GM21526 (cell line): ENCODE measurements around the gene SS18L1.

ENCODE experiments used
- ATAC-seq: cut with Tn5 transposase; IDR thresholded peaks from one replicate; pipeline ENCODE4 v1.9.1; 2021; ENCODE audit warnings: moderate library complexity; ENCODE audit not compliant: unreplicated experiment, low FRiP score

Gene SS18L1

GRCh38 chr20:62208795-62209755 is 65.5 kb downstream of the SS18L1 start:
- ATAC-seq: no peak

DNA sequence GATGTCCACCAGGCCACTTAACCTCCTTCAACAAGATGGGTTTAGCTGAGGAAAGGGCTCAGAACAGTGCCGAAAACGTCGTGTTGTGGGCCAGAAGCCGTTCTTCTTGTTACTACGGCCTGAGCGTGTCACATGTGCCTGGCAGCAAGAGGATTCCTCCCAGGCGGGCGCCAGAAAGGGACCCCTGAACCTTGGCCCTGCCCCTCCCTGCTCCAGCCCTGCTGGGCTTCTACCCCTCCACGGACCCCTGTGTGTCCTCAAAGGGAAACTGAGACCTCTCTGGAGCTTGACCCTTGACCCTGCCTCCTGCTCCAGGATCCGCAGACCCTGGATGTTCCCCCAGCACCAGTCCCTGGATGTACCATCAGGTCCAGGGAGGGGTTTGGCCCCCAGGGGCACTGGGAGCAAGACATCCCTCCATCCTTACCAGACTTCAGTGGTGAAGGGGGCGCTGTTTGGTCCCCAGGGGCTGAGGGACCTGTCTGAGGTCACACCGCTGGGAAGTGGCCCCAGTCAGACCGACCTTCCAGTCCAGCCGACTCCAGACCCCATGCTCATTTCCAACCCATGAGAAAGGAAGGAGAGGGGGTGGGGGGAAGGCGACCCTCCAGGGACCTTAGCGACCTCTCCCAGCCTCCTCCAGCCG is 66.4 kb downstream of the SS18L1 start:
- ATAC-seq: no peak

DNA sequence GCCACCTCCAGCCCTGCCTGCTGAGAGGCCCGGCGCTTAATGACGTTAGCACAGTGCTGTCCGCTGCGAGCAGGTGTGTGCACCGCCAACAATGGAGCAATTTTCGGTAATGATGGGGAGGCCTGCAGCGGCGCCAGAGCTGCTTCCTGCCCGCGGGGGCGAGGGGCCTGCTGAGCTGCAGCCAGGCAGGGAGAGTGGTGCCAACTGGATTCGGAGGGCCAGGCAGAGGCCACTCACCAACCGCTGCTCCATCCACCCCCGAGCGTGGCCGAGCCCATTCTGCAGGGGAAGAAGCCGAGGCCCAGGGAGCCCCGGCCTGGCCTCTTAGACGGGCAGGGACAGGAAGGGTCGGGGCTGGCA is 66.9 kb downstream of the SS18L1 start:
- no peak for ATAC-seq

DNA sequence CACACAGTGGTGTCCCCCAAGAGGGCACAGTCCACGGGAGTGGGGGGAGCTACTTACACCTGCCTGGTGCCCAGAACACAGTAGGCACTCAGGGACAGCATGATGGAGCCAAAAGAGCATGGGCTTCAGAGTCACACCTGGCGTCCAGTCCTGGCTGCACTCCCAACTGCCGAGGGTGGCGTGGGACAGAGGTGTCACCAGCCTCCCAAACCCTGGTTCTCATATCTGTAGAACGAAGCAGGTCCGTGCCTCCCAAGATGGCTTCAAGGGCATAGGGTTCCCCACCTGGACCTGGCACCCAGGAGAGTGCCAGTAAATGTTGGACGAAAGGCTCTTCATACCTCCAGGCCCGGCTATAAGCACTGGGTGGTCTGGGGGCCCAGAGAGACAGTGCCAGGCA is 67.6 kb downstream of the SS18L1 start:
- ATAC-seq: no peak

- ATAC-seq: no peak
Measured at GRCh38 chr20:62211769-62212288, 68.3 kb downstream of the SS18L1 start.

- ATAC-seq: no peak
Measured at GRCh38 chr20:62212299-62212698, 68.7 kb downstream of the SS18L1 start.

GRCh38 chr20:62214067-62214466 is 70.5 kb downstream of the SS18L1 start:
- ATAC-seq: no peak

- no peak for ATAC-seq
Measured at GRCh38 chr20:62215020-62215990, 71.7 kb downstream of the SS18L1 start.

GRCh38 chr20:62215991-62216635 is 72.5 kb downstream of the SS18L1 start:
- no peak for ATAC-seq

DNA sequence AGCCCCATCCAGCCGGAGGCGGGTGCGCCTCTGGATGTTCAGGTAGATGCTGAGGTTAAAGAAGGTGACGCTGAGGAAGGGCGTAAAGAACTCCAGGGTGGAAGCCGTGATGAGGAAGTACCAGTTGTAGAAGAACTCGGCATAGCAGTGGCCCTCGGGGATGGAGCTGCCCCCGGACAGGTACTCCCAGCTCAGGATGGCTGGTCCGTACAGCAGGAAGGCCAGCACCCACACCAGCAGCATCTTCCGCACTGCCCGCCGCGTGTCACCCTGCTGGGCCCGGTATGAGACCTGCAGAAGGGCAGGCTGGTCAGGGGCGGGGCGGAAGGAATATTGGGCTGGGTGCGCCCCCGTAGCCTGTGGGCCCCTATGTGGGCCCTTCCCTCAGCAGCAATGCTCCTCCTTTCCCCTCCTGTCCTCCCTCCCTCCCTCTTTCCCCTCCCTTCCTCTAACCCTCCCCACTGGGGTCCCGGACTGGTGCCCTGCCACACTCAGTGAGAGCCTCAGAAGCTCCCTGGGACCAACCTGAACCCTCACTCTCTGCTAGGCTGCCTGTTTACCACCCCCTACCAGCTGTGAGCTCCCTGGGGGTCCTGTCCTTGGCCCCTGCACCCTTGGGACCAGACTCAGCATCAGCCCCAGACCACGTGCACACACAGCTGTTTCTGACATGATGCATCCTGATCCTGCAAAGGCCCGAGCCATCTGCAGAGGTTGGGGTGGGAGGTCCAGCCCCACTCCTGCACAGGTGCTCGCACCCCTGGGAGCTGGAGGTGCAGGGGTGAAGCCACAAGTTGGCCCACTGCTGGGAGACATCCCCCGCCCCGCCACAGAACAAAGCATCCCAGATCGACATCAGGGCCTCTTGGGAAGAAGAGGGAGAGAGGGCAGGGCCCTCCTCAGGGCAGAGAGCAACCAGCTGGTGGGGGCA is 73.3 kb downstream of the SS18L1 start:
- no peak for ATAC-seq

DNA sequence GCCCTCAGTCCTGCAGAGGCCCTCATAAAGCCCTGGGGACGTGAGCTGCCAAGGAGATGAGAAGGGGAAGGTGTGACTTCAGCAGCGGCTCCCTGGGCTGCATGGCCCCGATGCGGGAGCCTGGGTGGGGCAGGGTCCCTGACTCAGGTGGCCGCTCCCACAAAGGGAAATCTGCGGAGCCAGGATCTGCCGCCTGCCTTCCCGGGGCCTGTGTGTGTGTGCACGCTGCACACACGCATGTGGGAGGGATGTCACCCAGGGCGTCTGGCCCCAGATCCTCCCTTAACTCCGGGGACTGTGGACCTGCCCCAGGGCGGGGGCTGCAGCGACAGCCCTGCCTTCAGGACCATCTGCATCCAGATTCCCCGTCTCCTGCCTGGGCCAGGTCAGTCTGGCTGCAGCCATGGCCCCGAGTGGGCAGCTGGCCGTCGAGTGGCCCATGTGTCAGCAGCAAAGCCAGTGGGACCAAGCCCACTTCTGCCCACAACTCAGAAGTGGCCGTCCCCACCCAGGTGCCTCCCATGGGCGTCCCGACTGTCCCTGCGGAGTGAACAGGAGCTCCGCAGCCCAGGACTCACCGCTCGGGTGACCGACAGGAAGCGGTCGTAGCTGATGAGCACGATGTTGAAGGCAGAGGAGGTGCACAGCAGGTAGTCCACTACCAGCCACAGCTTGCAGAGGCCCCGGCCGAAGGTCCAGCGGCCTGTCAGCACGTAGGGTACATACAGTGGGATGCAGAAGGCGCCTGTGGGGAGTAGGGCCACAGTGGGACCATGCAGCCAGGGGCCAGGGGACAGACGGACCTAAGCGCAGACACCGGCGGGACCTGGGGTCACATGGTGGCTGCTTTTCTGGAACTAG is 74.6 kb downstream of the SS18L1 start:
- ATAC-seq: no peak

GRCh38 chr20:62219101-62219991 is 75.8 kb downstream of the SS18L1 start:
- ATAC-seq: no peak

- ATAC-seq: no peak
Measured at GRCh38 chr20:62219992-62220665, 76.6 kb downstream of the SS18L1 start, which contains the start of gene HRH3. Gene HRH3, minus strand, starts transcription at chr20:62220278. Its CDS starts 308 bp downstream, at chr20:62219970.

- no peak for ATAC-seq
Measured at GRCh38 chr20:62220666-62221568, 77.3 kb downstream of the SS18L1 start.

GRCh38 chr20:62222266-62222850 is 78.8 kb downstream of the SS18L1 start:
- no peak for ATAC-seq
